ENCODE data around the gene SH3GL1.

The SH3GL1 gene

GRCh38 chr19:4338441-4339355 is 61.6 kb downstream of the SH3GL1 start, which contains the start of gene STAP2:
Gene STAP2 (minus strand): TSS chr19:4338827. CDS start chr19:4338753, 74 bp downstream.
- DNase-seq, result peak; percentile 28

GRCh38 chr19:4337906-4338440 is 62.4 kb downstream of the SH3GL1 start:
- DNase-seq, result no peak

- DNase-seq, result no peak
These were observed 65.3 kb downstream of the SH3GL1 start for GRCh38 chr19:4334929-4335570.

GRCh38 chr19:4329858-4330257 is 70.5 kb downstream of the SH3GL1 start:
- no peak for DNase-seq

- DNase-seq, result peak; percentile 44
These were observed 71.2 kb downstream of the SH3GL1 start for GRCh38 chr19:4328991-4329681.

- peak; percentile 95 for DNase-seq
These were observed 71.9 kb downstream of the SH3GL1 start for GRCh38 chr19:4328243-4328990.

- DNase-seq, result no peak
These were observed 72.5 kb downstream of the SH3GL1 start for GRCh38 chr19:4327877-4328242.

- peak; percentile 74 for DNase-seq
These were observed 73.0 kb downstream of the SH3GL1 start for GRCh38 chr19:4327252-4327876.

GRCh38 chr19:4326837-4327251 is 73.5 kb downstream of the SH3GL1 start:
- peak; percentile 41 for DNase-seq

- DNase-seq, result no peak
These were observed 74.0 kb downstream of the SH3GL1 start for GRCh38 chr19:4326215-4326836.

GRCh38 chr19:4324228-4324627 is 76.1 kb downstream of the SH3GL1 start:
- no peak for DNase-seq

GRCh38 chr19:4323692-4324091 is 76.7 kb downstream of the SH3GL1 start:
- no peak for DNase-seq

- DNase-seq, result no peak
These were observed 77.2 kb downstream of the SH3GL1 start for GRCh38 chr19:4322942-4323665.

GRCh38 chr19:4320419-4320818 is 79.9 kb downstream of the SH3GL1 start:
- no peak for DNase-seq

- no peak for DNase-seq
These were observed 81.2 kb downstream of the SH3GL1 start for GRCh38 chr19:4319067-4319718.

- no peak for DNase-seq
These were observed 81.9 kb downstream of the SH3GL1 start for GRCh38 chr19:4318460-4318859.

GRCh38 chr19:4316956-4317355 is 83.4 kb downstream of the SH3GL1 start:
- DNase-seq, result no peak

GRCh38 chr19:4313847-4314490 is 86.4 kb downstream of the SH3GL1 start:
- no peak for DNase-seq

All from activated T-cell treated with anti-CD3 and anti-CD28 coated beads, Interleukin-2, amount 50 U/mL, for 1 hour (primary cell).